ENCODE data around the gene KIAA1755.
"Not testable (repeated sequence)": the region's sequence is repeated elsewhere in the genome, so short reads cannot be mapped to it uniquely, and the experiment has no call there.

KIAA1755 gene

DNA sequence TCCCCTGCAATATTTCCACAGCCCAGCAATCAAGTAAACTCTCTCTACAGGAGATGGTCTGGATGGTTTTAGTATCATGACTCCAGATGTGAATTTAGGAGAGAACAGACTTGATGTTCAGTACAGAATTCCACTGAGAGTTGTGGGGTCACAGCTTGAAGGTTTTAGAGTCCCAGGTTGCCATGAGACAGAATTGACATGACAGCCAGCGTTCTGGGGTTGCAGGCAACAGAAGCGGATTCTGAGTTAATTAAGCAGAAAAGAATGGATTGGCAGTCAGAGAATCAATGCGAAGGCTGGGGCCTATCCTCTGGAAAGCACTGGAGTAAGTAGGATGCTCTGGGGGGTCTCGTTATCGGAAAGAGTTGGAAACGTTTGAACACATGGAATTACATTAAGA lies 2.4 kb upstream of the KIAA1755 start:
- DNase-seq, result no peak

DNA sequence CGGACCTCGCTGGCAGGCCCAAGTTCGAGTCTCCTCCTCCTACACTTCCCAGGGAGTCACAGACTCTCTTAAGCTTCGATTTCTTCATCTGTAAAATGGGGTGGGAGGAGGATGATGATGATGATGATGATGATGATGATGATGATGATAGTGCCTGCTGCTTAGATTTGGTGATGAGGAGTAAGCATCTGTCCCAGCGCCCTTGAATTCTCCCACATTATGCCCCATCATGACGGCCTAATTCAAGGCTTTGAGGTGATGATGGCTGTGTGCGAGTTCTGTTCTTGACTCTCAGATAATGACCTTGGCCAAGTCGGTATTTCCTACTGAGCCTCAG lies 487 bp upstream of the KIAA1755 start:
- no peak for DNase-seq

DNA sequence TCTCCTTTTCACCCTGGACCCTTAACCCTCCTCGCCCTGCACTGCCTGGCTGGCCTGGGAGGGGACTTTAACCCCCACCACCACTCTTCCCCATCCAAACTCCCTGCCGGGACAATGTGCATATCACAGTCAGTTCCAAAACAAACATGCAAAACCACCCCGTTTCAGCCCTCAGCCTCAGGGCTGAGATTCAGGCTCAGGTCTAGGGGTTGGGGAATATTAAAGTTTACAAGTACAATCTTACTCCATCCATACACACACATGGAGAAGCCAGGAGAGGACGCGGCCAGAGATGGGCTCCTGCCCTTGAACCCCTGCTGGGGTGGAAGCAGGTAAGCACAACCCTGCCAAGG lies 534 bp downstream of the KIAA1755 start:
- DNase-seq, result no peak

DNA sequence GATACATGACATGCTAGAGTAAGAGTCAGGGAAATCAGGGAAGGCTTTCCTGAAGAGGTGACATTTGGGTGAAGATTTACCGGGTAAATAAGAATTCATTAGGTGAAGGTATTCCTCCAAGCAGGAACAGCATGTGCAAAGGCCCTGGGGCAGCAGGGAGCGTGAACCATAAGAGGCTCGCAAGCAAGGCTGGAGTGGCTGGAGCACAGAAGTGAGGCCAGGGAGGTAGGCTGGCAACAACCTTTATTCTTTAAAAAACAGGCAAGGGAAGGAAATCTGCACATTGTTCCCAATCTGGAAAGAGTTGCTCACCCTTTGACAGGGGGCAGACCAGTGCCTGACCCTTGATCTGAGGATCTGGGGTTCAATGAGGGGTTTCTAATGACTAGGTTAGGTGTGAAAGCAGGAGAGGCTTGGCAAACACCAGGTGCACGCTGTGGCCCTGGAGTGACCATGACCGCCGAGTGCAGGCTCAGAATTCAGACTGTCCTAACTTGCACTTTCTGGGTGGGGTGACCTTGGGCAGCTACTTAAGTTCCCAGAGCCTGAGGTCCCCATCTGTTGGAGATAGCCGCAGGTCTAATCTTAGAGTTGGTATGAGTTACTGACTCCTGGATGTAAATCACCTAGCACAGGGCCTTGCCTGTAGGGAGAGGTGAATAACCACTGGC lies 1.9 kb downstream of the KIAA1755 start:
- no peak for DNase-seq

DNA sequence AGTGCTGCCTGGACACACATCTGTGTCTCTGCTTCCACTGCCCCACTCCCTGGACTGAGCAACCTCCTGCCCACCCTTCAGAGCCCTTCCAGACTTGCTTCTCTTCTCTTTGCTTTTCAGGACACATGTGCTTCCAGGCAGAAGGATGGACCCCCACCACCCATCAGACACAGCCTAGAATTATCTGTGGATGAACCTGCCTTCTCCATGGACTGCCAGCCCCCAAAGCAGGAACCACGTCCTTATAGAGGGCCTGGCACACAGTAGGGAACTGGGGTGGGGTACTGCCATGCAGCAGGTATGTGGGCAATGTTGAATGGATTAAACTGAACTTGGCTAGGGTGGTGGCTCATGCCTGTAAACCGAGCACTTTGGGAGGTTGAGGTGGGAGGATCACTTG lies 3.6 kb downstream of the KIAA1755 start:
- DNase-seq, result no peak

DNA sequence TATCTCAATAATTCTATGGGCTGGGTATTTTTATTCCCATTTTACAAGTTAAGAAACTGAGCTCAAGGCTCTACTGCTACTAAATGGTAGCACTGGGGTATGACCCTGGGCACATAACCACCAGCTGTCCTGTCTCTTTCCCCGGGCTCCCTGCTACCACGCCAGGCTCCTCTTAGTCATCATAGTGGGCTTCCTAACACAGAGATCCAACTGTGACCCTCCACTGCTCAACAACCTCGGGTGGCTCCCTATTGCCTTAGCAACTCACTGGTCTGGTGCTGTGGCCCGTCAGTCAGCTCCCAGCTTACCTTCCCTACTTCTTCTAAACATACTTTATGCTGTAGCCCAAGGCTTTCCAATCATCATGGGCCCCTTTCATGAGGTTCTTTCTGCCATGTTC lies 4.5 kb downstream of the KIAA1755 start:
- DNase-seq, result no peak

DNA sequence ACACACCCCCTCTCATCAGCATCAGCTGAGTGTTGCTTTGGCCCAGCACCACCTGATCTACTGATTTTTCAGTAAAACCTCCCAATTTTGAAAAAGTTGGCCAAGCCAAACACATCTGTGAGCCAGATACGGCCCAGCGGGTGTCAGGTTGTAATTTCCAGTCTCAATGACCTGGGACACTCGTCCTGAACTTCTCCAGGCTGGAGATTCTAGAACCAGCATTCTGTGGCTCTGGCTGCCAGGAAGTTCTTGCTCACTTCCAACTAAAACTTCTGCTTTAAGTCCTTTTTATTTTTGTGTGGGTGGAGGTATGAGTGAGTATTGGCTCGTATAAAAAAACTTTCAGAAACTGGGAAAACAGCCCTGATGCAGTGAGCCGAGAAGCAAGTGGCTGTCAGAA lies 5.1 kb downstream of the KIAA1755 start:
- no peak for DNase-seq

DNA sequence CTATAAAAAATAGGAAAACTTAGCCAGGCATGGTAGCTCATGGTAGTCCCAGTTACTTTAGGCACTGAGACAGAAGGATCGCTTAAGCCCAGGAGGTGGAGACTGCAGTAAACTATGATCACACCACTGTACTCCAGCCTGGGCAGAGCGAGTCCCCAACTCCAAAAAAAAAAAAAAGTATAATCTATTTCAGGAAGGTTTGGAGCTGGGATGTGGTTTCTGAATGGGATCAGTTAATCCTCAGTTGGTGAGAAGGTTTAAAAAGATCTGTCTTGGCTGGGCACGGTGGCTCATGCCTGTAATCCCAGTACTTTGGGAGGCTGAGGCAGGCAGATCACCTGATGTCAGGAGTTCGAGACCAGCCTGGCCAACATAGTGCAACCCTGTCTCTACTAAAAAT lies 5.9 kb downstream of the KIAA1755 start:
- DNase-seq, result not testable (repeated sequence)

DNA sequence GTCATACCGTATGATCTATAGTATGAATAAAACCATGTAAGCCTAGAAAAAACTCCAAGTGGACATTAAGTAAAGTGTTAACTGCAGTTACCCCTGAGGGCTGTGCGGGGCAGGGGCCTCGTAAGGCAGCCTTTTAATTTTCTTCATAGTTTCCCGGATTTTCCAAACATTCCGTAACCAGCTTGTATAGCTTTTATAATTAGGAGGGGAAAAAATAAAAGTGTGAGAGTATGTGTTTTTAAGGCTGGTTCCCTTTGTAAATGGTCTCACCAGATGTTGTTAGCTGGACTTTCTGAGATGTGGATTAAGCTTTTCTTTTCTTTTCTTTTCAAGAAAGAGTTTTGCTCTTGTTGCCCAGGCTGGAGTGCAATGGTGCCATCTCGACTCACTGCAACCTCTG lies 7.0 kb downstream of the KIAA1755 start:
- no peak for DNase-seq

DNA sequence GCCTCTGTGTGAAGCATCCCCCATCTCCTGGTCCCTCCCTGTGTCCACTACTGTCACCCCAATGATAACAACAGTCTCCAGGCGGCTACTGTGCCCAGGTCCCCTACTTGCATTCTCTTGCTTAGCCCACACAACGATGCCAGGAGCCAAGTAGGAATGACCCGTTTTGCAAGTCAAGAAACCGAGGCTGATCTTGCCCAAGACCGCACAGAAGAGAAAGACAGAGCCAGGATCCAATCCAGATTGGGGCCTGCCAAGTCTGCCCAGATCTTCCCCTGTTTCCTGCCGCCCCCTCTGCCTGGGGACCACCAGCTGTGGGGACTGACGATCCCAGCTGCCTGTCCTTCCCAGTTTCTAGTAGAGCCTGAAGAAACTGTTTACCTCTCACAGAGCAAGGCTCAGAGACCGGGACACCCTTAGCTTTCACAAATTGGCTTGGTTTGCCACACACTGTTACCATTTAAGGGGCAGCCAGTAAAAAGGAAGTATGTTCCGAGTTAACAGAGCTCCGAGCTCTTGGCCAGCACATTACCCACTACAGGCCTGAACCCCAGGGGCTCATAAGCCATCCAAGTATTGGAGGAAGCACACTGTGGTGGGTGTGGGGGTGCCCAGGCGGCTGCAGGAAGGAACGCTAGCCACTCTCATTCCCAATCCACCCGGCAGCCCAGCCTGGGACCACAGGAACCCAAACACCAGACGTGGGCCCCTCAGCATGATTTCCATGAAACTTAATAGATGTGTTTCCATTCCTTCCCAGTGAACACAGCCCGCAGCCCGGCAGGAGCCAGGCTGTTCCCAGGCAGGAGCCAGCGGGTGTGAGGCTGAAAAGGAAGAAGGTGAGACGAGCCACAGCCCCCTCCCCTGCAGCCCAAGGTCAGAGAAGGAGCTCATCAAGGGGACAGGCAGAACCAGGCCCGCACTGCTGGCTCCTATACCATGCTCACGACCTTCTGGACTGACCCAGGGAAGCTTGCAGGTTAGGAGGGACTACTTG lies 7.9 kb downstream of the KIAA1755 start:
- no peak for DNase-seq

DNA sequence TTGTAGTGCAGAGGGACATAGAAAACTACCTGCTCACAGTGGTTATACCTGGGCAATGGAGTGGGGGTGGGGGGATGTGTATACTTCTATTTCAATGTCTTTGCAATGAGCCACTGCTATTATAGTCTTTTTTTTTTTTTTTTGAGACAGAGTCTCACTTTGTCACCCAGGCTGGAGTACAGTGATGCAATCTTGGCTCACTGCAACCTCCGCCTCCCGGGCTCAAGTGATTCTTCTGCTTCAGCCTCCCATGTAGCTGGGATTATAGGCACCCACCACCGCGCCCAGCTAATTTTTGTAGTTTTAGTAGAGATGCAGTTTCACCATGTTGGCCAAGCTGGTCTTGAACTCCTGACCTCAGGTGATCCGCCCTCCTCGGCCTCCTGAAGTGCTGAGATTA lies 9.1 kb downstream of the KIAA1755 start:
- DNase-seq, result not testable (repeated sequence)

DNA sequence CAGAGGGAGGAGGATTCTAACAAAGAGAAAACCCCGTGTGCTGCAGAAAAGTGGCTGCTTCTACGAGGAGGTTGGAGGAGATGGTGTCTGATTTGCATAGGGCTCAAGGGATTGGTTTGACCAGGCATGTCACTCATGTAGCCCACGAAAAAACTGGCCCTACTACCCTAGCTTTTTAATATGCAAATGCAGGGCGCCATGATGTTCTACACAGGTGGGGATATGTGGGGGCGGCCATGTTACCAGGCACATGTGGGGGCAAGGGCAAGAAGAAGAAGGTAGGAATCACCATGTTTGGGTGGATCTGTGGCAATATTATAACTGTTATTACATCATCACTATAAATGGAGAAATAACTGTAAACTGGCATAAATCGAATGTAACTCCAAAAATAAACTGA lies 9.9 kb downstream of the KIAA1755 start:
- no peak for DNase-seq

DNA sequence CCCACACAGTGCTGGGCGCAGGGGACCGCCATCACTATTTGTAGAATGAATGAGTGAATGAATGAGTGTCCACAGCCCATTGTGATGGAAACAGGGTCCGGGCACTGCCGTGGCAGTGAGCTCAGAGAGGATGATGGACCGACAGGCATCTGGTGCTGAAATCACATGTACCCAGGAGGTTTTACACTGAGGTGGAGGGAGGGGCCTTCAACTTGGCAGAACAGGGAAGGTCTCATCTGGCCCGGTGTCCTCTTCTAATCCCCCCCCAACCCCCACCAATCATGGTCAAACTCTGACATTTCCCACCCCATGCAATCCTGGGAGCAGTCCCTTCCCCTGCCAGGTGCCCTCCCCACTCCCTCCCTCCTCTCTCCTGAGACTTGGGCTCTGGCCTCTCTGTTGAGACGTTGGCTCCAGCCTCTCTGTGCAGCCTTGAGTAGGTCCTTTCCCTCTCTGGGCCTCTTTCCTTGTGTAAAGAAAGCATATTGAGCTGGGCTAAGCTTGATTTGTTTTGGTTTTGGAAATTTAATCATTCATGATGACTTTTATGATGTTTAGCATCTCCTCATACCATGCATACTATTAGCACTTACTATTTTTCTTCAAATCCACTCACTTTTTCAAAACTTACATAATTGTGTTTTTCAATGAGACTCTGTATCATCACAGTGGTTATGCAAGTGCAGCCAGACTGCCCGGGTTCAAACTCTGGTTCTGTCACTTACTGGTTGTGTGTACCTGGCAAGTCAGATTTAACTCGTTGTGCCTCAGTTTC lies 10.8 kb downstream of the KIAA1755 start:
- DNase-seq, result no peak

DNA sequence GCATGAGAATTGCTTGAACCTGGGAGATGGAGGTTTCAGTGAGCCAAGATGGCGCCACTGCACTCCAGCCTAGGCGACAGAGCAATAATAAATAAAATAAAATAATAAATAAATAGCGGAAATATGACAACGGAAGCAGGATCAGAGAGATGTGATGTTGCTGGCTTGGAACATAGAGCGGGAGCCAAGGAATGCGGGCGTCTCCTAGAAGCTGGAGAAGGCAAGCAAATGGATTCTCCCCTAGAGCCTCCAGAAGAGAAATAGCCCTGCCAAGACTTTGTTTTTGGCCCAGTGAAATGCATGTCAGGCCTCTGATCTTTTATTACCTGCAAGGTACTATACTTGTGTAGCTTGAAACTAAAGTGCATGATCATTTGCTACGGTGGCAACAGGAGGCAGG lies 12.4 kb downstream of the KIAA1755 start:
- DNase-seq, result no peak

DNA sequence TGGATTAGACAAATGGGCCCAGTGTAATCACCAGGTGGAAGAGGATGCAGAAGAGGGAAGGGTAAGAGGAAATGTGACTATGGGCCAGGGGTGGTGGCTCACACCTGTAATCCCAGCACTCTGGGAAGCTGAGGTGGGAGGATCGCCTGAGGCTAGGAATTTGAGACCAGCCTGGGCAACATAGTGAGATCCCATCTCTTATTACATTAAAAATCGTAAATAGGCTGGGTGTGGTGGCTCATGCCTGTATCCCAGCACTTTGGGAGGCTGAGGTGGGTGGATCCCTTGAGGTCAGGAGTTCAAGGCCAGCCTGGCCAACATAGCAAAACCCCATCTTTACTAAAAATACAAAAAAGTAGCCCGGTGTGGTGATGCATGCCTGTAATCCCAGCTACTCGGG lies 12.8 kb downstream of the KIAA1755 start:
- DNase-seq, result not testable (repeated sequence)

DNA sequence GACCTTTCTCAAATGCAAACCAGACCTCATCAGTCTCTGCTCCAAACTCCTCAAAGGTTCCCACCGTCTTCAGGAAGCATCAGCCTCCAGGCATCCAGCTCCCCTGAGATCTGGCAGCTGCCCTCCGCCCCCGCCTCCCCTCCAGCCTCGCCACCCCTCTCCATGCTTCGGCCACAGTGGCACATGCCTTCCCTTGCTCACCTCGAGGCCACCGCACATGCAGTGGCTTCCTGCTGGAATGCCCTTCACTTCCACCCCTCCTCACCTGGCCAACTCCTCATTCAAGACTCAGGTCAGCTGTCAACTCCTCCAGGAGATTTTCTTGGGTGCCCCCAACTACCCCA lies 13.4 kb downstream of the KIAA1755 start:
- no peak for DNase-seq

DNA sequence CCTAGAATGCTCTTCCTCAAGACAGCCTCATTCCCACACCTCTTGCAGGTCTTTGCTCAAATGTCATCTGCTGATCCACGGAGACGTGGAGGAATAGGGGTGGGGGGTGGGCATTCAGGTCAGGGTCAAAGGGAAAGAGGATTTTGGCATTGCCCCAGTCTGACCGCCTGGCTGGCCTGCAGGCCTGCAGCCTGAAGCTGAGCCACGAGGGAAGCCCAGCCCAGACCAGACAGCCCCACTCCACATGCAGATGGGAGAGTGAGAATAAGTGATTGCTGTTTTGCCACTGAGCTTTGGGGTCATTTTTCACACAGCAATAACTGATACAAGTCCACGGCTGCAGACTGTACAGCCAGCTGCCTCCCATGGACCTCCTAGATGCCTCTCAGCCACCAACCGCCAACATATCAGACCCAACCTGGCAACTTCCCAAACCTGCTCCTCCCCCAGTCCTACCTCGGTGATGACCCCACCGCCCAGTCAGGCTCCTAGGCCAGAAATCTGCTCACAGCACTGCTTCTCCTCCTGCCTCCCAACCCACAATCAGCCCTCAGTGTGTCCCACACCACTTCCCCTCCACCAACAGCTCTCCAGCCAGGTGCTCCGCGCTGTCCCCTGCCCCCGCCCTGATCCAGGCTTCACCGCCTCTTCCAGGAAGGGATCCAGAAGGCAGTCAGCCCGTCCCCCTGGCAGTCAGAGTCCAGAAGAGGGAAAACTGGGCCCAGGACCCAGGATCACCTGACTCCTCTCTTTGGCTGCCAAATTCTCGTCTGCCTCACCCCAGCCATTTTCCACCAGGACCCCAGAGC lies 14.0 kb downstream of the KIAA1755 start:
- no peak for DNase-seq

DNA sequence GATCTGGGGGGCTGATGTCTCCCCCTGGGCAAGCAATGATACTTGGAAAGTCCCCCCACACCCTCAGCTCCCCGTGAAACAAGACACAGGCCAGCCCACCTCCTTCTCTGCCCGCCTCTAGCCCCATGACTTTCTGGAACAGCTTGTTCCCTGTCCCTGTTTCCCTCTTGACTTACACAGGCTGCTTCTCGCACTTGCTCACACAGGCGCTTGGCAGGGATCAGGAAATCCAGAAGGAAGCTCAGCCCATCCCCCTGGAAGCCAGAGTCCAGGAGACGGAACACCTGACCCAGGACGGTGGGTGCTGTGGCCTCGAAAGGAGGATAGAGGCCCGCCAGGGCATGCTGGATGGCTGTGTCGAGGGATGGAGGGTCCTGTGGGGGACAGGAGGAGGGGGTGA lies 14.8 kb downstream of the KIAA1755 start:
- DNase-seq, result no peak

DNA sequence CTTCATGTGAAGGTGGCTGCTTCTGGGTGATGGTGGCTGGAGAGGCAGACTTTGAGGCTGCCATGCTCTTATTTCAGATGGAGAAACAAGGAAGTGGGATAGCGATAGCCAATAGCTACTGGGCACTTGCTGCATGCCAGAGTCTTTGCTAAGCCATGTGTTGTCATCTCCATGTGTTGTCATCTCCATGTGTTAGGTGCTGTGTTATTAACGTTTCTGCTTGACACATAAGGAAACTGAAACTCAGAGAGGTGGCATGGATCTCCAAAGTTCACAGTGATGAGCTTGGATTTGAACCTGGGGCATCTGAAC lies 16.9 kb downstream of the KIAA1755 start:
- DNase-seq, result no peak

DNA sequence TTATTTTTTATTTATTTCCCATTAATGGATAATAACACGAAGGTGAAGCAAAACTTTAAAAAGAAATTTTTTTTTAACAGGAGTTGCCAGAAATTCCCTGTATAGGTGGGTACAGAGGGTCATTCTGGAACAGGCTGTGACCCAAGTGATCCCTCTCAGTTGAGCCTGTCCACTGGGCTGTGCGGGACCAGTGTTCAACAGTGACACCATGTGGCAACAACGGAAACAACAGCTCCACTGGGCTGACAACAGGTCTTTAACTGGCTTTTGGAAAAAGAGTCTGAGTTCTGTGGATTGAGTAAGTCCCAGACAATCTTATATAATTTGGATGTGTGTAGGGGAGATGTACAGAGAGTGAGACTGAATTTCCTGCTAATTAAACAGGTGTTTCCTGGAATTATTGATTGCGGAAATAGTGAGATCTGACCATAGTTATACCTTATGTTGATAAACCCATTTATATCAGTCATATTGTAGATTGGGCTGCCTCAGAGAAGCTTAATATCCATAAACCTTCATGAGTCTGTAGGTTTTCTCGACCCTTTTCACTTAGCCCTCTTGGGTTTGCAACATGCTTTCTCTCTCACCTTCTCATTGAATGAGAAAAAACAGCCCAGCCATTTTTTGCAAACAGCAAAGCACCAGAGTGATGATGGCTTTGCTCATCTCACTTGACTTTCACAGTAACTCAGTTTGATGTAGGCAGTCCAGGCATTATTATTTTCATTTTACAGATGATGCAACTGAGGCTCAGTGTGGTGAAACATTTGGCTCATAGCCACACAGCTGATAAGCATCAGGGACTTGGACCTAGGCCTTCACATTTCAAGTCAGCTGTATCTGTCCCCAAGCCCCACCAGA lies 17.5 kb downstream of the KIAA1755 start:
- no peak for DNase-seq

DNA sequence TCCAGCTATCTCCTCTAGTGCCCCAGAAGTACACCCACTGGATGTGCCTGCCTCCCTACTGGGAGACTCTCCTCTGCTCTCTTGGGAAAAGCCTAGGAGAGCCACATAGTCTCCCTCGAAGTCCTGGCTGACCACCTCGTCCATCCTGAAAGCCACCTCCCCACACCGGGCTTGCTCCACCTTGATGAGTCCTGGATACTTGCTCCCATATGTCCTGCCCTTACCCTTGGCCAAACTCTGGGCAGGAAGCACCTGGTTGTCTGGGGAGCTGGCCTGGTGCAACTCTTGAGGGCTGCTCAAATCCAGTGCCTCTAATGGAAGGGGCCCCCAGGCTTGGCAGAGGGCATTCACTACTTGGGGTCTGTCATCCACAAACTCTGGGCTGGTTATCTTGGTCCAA lies 19.3 kb downstream of the KIAA1755 start:
- no peak for DNase-seq

DNA sequence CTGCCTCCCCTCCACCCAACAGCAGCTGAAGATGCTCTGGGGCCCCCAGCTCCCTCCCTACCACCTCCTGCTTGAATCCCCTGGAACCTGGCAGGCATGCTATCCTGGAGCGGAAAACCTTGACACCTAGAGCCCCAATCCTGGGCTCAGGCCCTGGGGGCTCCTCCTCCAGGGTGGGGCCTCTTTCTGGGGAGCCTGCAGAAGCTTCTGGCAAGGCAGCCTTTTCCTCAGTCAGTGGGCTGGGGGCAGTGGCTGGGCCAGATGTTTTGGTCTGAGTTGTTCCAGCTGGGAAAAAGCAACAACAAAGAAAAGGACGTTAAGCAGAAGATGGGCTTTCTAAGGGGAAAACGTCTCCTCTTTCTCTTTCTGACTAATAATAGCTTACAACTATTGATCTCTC lies 21.1 kb downstream of the KIAA1755 start:
- DNase-seq, result no peak

Measured in CD4-positive, alpha-beta T cell treated with Interleukin-1 beta for 1 hour (primary cell).